Activated CD4-positive, alpha-beta T cell treated with anti-CD3 and anti-CD28 coated beads, Interleukin-2, amount 50 U/mL, for 4 hours (primary cell): ENCODE data around the gene PHF1.
"Not testable (repeated sequence)": the region's sequence is repeated elsewhere in the genome, so short reads cannot be mapped to it uniquely, and the experiment has no call there.

Experiments
- DNase-seq, 2 experiments: peaks; one replicate each; pipeline ENCODE4 v3.0.0-alpha.2; 2020

The PHF1 gene

GRCh38 chr6:33410711-33411631 lies at the start of gene PHF1:
Gene PHF1 (plus strand): TSS chr6:33411014. CDS start chr6:33412264, 1,250 bp downstream.
- peak; percentile 73 to 81 for DNase-seq

- DNase-seq = not testable (repeated sequence)
Observed at GRCh38 chr6:33363486-33363885, 47.3 kb upstream of the PHF1 start.

GRCh38 chr6:33364475-33365205 lies 46.2 kb upstream of the PHF1 start:
- not testable (repeated sequence) for DNase-seq

GRCh38 chr6:33365206-33365971 lies 45.4 kb upstream of the PHF1 start:
- DNase-seq = not testable (repeated sequence)

- DNase-seq = no peak
Observed at GRCh38 chr6:33367009-33367714, 43.7 kb upstream of the PHF1 start.

- DNase-seq = not testable (repeated sequence)
Observed at GRCh38 chr6:33367715-33368025, 43.1 kb upstream of the PHF1 start.

GRCh38 chr6:33371901-33372300 lies 38.9 kb upstream of the PHF1 start:
- not testable (repeated sequence) for DNase-seq

GRCh38 chr6:33372526-33373123 lies 38.2 kb upstream of the PHF1 start:
- DNase-seq = no peak

- no peak for DNase-seq
Observed at GRCh38 chr6:33373960-33374910, 36.6 kb upstream of the PHF1 start.

GRCh38 chr6:33375143-33375671 lies 35.6 kb upstream of the PHF1 start:
- no peak for DNase-seq

GRCh38 chr6:33377171-33377570 lies 33.6 kb upstream of the PHF1 start:
- DNase-seq = no peak

GRCh38 chr6:33379184-33379583 lies 31.6 kb upstream of the PHF1 start:
- DNase-seq = not testable (repeated sequence)

GRCh38 chr6:33380272-33380981 lies 30.4 kb upstream of the PHF1 start:
- no peak for DNase-seq

- no peak for DNase-seq
Observed at GRCh38 chr6:33383427-33384185, 27.2 kb upstream of the PHF1 start.

- DNase-seq = no peak
Observed at GRCh38 chr6:33384581-33385020, 26.2 kb upstream of the PHF1 start.

GRCh38 chr6:33390173-33390572 lies 20.6 kb upstream of the PHF1 start:
- DNase-seq = no peak

- no peak for DNase-seq
Observed at GRCh38 chr6:33390767-33391277, 20.0 kb upstream of the PHF1 start.

- peak; percentile 98 for DNase-seq
Observed at GRCh38 chr6:33391278-33391921, 19.4 kb upstream of the PHF1 start, which contains the start of gene KIFC1. Gene KIFC1 (plus strand): TSS chr6:33391823. CDS start chr6:33391986, 163 bp downstream.
